ENCODE data around the gene MLXIP. TPM values are rescaled to one million over a fixed set of nuclear protein-coding genes. Genes with fewer than 3 reads are reported as not detected.

Gene MLXIP
- total RNA-seq, 2 experiments from 2014 or later: 27.5 to 44.7 TPM

- no peaks in the 10 kb centered on the region for H3K4me1 ChIP-seq (ENCODE audit: insufficient read depth, low read length, poor library complexity, severe bottlenecking)
- ChIA-PET CTCF (ENCODE audit: unreplicated experiment) (no interaction called here), POLR2A (no interaction called here)
- no peaks in the 10 kb centered on the region for H3K9me2 ChIP-seq (ENCODE audit: insufficient read depth, low read length)
- TF ChIP-seq CTCF (conservative IDR thresholded peaks at IDR 0.05; ENCODE audit: low read length) (no peak), EZH2phosphoT487 (IDR thresholded peaks at IDR 0.05; ENCODE audit: borderline replicate concordance, low read depth, low read length) (no peak)
- intact Hi-C loops (cut with micrococcal nuclease; ENCODE audit: unreplicated experiment): no loop called here
- no peaks in the 10 kb centered on the region for H4K20me1 ChIP-seq (ENCODE audit: insufficient read depth, low read length)
- no peak overlapping the region for H3K4me3 ChIP-seq (ENCODE audit: low read depth, low read length, poor library complexity, severe bottlenecking)
- no peaks in the 10 kb centered on the region for H3K9me3 ChIP-seq (ENCODE audit: low read length)
- no TSS peak for BruUV-seq (replicated peaks)
- no peak overlapping the region for H2AFZ ChIP-seq (ENCODE audit: low read length)
- peaks cover 69% of the 10 kb centered on the region for H3K36me3 ChIP-seq (ENCODE audit: insufficient read depth, low read length)
- H3K79me2 ChIP-seq (ENCODE audit: insufficient read depth, low read depth, low read length): 0 out of 2 replicates have a peak, but pooled peaks cover 3% of the 10 kb centered on the region
- H3K27ac ChIP-seq (ENCODE audit: low read depth, low read length, poor library complexity, severe bottlenecking): no peak overlapping the region
- no peak for DNase-seq (ENCODE audit: low spot score)
- H3K4me2 ChIP-seq (ENCODE audit: low read length): no peak overlapping the region
Measured at GRCh38 chr12:122129131-122129530, 50.6 kb downstream of the MLXIP start.

GRCh38 chr12:122130150-122130549 lies 51.6 kb downstream of the MLXIP start:
- Histone ChIP-seq H3K4me1 (ENCODE audit: insufficient read depth, low read length, poor library complexity, severe bottlenecking) (no peaks in the 10 kb centered on the region), H3K27ac (ENCODE audit: low read depth, low read length, poor library complexity, severe bottlenecking) (no peak overlapping the region), H3K36me3 (ENCODE audit: insufficient read depth, low read length) (peaks cover 69% of the 10 kb centered on the region), H3K9me3 (ENCODE audit: low read length) (no peaks in the 10 kb centered on the region), H3K79me2 (ENCODE audit: insufficient read depth, low read depth, low read length) (no peaks in the 10 kb centered on the region), H3K9me2 (ENCODE audit: insufficient read depth, low read length) (no peaks in the 10 kb centered on the region), H4K20me1 (ENCODE audit: insufficient read depth, low read length) (no peaks in the 10 kb centered on the region), H3K4me3 (ENCODE audit: low read depth, low read length, poor library complexity, severe bottlenecking) (no peak overlapping the region), H2AFZ (ENCODE audit: low read length) (no peak overlapping the region), H3K4me2 (ENCODE audit: low read length) (no peak overlapping the region)
- ChIA-PET CTCF (ENCODE audit: unreplicated experiment) (no interaction called here), POLR2A (no interaction called here)
- TF ChIP-seq EZH2phosphoT487 (IDR thresholded peaks at IDR 0.05; ENCODE audit: borderline replicate concordance, low read depth, low read length): no peak
- no peak for TF ChIP-seq CTCF (conservative IDR thresholded peaks at IDR 0.05; ENCODE audit: low read length)
- intact Hi-C loops (cut with micrococcal nuclease; ENCODE audit: unreplicated experiment): no loop called here
- no TSS peak for BruUV-seq (replicated peaks)
- no peak for DNase-seq (ENCODE audit: low spot score)

- intact Hi-C loops (cut with micrococcal nuclease; ENCODE audit: unreplicated experiment): no loop called here
- DNase-seq (ENCODE audit: low spot score): no peak
- Histone ChIP-seq H3K79me2 (ENCODE audit: insufficient read depth, low read depth, low read length) (no peaks in the 10 kb centered on the region), H3K9me3 (ENCODE audit: low read length) (no peaks in the 10 kb centered on the region), H3K4me2 (ENCODE audit: low read length) (no peak overlapping the region), H3K27ac (ENCODE audit: low read depth, low read length, poor library complexity, severe bottlenecking) (no peak overlapping the region), H3K9me2 (ENCODE audit: insufficient read depth, low read length) (no peaks in the 10 kb centered on the region), H3K4me3 (ENCODE audit: low read depth, low read length, poor library complexity, severe bottlenecking) (no peak overlapping the region), H4K20me1 (ENCODE audit: insufficient read depth, low read length) (no peaks in the 10 kb centered on the region), H2AFZ (ENCODE audit: low read length) (no peak overlapping the region), H3K36me3 (ENCODE audit: insufficient read depth, low read length) (peaks cover 54% of the 10 kb centered on the region), H3K4me1 (ENCODE audit: insufficient read depth, low read length, poor library complexity, severe bottlenecking) (no peaks in the 10 kb centered on the region)
- ChIA-PET CTCF (ENCODE audit: unreplicated experiment) (no interaction called here), POLR2A (no interaction called here)
- BruUV-seq (replicated peaks): no TSS peak
- TF ChIP-seq EZH2phosphoT487 (IDR thresholded peaks at IDR 0.05; ENCODE audit: borderline replicate concordance, low read depth, low read length): no peak
- no peak for TF ChIP-seq CTCF (conservative IDR thresholded peaks at IDR 0.05; ENCODE audit: low read length)
Measured at GRCh38 chr12:122133192-122133950, 54.8 kb downstream of the MLXIP start.

All from OCI-LY7 (cell line).